Measurements from ENCODE around the gene SNX24.

The SNX24 gene

GRCh38 chr5:123028222-123028621 lies 182.8 kb downstream of the SNX24 start:
- DNase-seq (ENCODE audit: low read depth), result no peak

GRCh38 chr5:123033157-123033671 lies 187.8 kb downstream of the SNX24 start:
- DNase-seq (ENCODE audit: low read depth), result no peak

- no peak for DNase-seq (ENCODE audit: low read depth)
These were observed 190.0 kb downstream of the SNX24 start for GRCh38 chr5:123035360-123035917.

- DNase-seq (ENCODE audit: low read depth), result no peak
These were observed 190.5 kb downstream of the SNX24 start for GRCh38 chr5:123035918-123036390.

- DNase-seq (ENCODE audit: low read depth), result no peak
These were observed 191.1 kb downstream of the SNX24 start, which contains the start of gene PPIC for GRCh38 chr5:123036391-123037103. Gene PPIC (minus strand): TSS chr5:123036725. CDS start chr5:123036625, 100 bp downstream.

- no peak for DNase-seq (ENCODE audit: low read depth)
These were observed 191.6 kb downstream of the SNX24 start for GRCh38 chr5:123037104-123037418.

GRCh38 chr5:123039673-123040072 lies 194.3 kb downstream of the SNX24 start:
- DNase-seq (ENCODE audit: low read depth), result no peak

- no peak for DNase-seq (ENCODE audit: low read depth)
These were observed 199.7 kb downstream of the SNX24 start for GRCh38 chr5:123044926-123045617.

GRCh38 chr5:123046222-123046621 lies 200.8 kb downstream of the SNX24 start:
- no peak for DNase-seq (ENCODE audit: low read depth)

- DNase-seq (ENCODE audit: low read depth), result no peak
These were observed 202.3 kb downstream of the SNX24 start for GRCh38 chr5:123047706-123048105.

GRCh38 chr5:123051206-123051605 lies 205.8 kb downstream of the SNX24 start:
- no peak for DNase-seq (ENCODE audit: low read depth)

Data from CMK (cell line).